HT1080 (cell line): ENCODE results near the gene NTM. TPM values are rescaled to one million over a fixed set of nuclear protein-coding genes. Genes with fewer than 3 reads are reported as not detected.

Source experiments
- DNase-seq: peaks from one replicate; pipeline ENCODE4 v3.0.0-alpha.2; 2015; ENCODE audit warnings: low read depth
- polyA plus RNA-seq, 2 experiments: library from polyadenylated mRNA; depleted of rRNA; stranded (reverse); fragments of >200 nt; gene quantifications; 2 replicates each; pipeline ENCODE4 v1.2.3, GENCODE V29; 2015
- total RNA-seq: library from RNA; depleted of rRNA; stranded (reverse); fragments of >200 nt; shearing (Covaris generic); gene quantifications from 2 replicates; pipeline ENCODE4 v1.2.3, GENCODE V29; 2014; rRNA removed

NTM gene
- 46.5 and 65.7 TPM in 2 replicates for total RNA-seq
- polyA plus RNA-seq (2015; cell fraction: cytosol; rRNA removed): 44.2 and 56.0 TPM in 2 replicates
- 104 and 114 TPM in 2 replicates for polyA plus RNA-seq (2015; cell fraction: nucleus; rRNA removed)

DNA sequence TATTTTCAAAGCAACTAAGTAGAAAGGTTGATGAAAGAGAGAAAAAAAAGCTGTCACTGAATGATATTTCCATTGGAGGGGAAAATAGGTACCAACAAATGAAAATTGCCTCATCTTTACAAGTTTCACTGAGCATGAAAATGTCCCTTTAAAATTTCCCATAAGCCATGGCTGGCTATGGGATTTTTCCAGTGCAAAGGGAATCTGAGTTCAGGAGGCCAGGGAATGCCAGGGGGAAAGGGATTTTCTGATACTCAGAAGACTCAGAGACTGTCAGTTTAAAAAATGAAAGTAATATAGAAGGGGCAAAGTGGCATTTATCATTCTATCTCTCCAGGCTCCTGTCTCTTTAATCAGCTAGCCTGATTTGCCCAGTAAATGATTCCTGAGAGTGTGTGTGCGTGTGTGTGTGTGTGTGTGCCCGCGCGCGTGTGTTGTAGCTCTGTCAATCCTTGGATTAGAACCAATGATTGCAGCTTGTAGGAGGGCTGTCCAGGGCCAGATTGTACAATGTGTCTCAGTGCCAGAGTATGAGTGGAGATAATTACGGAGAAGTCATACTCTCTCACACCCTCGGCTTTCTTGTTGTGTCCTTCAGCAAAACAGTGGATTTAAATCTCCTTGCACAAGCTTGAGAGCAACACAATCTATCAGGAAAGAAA lies at the start of gene NTM:
Gene NTM, plus strand, starts transcription at position 526 of the 662 bp plus-strand sequence.
- DNase-seq: peak; percentile 77

DNA sequence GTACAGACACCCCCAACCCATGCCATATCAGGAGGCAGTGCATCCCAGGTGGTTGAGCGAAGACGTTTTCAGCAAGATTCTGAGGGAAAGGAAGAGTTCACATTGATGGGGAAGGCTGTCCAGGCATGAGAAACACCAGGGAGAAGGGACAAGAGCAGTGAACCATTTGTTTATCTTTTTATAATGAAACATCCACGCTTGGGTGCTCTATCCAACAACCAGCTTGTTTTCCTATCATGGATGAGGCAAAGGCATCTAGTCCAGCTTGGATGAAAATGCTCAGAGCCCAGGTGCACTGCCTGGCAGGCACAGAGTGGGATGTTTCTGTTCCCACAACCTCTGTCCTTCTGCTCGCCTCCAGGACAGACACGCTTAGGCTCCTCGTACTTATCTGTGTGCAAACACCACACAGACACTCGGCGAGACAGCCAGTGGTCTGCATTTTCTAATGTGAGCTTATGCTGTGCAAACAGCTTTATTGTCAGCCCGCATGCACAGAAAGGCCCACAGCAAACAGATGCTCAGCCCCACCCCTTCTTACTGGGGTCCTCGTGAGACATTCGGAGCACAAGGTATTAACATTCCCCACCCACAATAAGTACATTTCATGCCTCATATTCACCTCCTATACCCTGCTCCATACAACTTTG lies 45.4 kb upstream of the NTM start:
- no peak for DNase-seq

DNA sequence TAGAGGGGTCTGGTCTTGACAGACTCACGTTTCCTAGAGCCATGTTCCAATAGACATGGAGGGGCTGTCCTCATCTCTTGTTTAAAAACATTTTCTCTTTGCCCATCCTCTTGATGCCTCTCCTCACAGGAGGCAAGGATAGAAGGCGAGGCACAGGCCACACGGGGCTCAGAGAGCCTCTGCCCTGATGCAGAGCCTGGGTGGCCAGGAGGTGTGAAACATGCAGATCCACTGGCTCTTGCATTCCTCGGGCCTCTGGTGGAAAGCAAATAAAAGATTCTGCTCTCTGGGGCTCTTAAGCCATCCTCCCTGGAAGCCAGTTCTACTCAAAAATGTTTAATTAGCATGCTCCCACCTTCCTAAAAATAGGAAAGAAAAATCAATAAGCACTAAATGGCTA lies 43.6 kb upstream of the NTM start:
- no peak for DNase-seq

DNA sequence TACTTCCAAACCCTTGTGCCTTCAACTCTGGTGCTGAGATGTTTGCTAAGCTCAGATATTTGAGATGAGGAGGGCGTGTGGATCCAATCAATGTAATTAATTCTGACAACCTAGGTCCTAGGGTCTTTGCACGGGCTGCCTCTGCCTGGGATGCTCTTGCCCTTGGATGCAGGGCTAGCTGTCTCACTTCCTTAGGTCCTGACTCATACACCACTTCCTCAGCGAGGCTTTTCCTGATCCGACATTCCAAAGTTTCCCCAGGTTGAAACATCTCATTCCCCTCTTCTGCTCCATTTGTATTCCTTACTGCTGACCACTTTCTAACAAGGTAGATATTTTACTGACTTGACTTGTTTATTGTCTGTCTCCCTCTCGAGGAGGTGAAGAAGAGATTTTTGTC lies 43.0 kb upstream of the NTM start:
- DNase-seq: peak; percentile 87

DNA sequence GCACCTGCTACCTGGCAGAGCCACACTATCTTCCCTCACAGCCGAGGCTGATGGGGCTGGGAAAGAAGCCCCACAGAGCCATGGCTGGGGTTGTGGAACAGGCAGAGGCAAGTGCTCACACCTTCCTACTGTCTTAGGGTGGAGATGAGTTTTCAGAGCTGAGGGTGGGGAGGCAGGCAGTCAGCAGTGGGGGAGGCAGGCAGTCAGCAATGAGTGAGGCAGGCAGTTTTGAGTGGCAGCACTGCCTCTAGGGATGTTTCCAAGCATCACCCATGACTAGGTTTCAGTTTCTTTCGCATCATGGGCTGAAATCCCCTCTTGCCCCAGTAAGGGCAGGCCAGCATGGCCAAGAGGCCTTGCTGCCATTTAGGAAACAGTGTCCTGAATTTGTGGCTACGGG lies 41.6 kb upstream of the NTM start:
- DNase-seq: no peak

DNA sequence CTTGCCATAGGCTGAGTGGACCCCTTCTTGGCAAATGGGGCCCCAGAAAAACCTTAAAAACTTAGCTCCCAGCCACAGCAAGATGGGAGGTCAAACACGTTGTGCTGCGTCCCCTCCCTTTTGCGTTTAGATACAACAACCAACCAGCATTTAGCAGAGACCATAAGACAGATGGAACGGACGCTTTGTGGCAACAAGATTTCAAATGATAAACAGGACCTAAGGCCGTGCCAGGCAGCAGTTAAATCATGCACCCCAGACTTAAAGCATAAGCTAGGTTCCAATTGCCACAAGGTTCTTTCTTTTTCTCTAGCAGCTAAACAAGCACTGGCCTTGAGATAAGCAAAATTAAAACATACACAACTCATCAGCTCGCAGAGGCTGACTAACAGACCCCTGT lies 39.4 kb upstream of the NTM start:
- DNase-seq: no peak

DNA sequence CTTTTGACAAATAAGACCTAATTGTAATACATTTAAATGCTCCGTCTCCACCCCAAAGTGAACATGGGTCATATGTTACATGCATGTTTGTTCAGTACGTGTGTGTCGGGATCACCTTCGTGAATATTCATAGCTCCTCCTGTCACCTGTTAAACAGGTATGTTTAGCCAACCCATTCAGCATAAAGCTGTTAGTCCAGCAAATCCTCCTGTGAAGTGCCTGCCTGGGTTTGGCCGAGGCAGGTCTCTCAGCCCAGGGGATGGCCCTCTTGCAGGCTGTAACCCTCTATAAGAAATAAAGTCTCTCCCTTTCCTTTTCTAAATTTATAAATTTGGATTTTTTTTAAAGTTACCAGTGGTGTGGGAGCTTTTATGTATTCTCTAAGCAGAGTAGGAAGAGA lies 38.9 kb upstream of the NTM start:
- no peak for DNase-seq

DNA sequence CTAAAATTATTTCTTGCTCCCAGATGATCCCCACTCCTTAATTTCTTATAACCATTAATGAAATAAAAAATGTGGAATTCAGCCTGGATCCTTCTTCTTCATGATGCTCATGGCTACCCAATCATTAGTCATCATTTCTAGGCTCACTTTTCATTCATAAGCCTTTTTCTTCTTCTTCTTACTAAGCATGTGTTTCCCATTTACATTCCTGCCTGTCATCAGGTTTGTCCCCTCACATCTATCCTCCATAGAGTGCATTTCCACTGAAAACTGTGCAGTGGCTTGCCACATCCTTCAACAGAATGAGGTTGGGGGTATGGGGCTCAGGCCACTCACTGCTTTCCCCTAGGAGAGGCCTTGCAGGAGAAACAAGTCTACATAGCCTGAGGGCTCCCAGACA lies 35.8 kb upstream of the NTM start:
- no peak for DNase-seq

DNA sequence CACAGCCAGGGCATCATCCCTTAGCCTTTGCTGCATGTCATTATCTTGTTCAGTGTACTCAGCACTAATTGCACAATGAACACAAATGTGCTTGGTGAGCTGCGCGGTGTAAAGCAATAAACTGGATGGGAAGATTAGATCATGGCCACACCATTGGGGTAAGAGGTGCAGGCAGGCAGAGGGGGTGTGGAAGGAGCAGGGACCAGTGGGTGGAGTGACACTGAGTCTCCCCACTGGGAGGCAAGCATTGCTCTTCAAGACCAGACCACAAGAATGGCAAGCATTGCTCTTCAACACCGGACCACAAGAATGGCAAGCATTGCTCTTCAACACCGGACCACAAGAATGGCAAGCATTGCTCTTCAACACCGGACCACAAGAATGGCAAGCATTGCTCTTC lies 28.5 kb upstream of the NTM start:
- peak; percentile 75 for DNase-seq

DNA sequence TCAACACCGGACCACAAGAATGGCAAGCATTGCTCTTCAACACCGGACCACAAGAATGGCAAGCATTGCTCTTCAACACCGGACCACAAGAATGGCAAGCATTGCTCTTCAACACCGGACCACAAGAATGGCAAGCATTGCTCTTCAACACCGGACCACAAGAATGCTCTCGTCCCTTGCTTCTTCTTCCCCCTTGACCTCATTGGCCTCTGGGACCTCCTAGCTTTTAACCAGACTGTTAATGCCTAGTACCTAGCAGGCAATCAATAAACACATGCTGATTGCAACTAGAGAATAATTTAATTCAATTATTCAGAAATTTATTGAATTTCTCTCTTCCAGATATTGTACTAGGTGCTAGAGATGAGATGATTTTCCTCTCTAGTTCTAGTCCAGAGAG lies 28.0 kb upstream of the NTM start:
- peak; percentile 23 for DNase-seq

DNA sequence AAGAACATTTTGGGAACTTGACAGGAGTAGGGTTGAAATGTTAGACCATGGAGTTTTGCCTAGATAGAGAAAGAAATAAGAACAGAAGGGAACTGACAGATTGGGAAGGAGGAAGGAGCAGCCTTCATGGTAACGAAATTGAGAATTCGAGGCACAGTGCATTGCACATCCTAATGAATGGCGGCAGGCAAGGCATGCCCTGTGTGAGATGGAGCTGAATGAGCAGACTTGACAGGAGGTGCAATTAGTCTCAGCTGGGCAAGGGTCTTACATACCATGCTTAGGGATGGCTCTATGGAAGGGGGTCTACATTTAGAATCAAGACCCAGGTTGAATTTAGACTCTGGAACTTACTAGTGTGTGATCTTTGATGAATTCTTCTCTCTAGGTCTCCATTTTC lies 25.0 kb upstream of the NTM start:
- no peak for DNase-seq

DNA sequence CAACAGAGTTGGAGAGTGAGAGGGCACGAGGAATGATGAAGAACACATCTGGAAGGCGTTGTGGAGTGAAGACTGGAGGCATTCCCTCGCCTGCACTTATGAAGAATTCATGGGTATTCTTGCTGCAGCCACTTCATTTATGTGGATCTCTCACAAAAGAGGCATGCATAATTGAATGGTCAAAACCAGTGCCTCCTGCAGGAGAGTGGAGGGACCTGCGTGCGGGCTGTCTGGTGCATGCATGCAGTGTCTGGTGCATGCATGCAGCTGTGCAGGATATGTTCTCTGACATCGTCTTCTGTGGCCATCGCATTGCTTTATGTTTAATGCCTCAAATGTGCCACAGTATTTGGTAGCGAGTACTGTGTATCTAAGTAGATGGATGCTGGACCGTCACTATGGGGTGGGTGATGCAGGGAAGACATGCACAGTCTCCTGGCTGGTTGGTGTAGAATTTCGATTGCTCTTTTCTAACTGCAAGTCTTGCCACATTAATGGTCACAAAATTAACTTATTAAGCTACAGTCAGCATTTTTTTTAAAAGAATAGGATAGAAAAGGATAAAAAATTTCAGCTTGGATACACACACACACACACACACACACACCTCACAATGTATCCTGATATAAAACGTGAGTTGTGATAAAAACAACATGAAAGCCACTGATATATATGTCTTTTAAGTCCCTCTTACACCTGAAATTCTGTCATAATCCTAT lies 20.9 kb upstream of the NTM start:
- no peak for DNase-seq

DNA sequence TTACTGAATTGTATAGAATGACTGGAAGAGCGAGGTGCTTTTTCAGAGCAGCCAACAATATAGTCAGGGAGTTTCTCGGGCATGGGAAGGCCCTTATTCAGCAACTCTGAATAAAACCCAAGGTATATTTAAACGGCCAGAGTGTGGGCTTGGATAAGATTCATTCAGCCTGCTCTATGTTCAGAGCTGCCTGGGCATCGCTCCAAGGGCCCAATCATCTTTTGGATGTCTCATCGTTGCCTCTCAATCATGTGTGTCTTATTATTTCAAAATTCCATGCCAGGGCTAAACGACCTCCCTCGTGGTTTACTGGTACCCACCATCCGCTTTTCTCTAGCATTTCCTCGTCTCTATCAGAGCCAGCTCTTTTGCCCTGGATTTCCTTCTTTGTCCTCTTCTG lies 19.5 kb upstream of the NTM start:
- peak; percentile 55 for DNase-seq

DNA sequence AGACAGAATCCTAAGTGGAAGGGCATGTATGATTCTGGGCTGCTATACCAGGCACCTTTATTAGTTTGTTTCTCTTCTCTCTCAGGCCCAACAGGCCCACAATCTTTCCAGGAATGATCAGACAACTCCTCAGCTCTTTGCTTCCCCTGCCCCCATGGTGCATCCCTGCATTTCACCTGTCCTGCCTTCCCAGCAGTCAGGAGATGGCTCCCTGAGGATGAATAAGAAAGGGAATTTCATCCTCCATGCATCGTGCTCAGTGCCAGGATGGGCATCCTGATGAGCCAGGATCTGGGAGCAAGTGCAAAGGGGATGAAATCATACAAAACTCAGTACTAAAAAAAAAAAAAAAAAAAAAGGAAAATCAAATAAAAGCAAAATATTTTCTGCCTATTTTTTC lies 18.6 kb upstream of the NTM start:
- DNase-seq: no peak

DNA sequence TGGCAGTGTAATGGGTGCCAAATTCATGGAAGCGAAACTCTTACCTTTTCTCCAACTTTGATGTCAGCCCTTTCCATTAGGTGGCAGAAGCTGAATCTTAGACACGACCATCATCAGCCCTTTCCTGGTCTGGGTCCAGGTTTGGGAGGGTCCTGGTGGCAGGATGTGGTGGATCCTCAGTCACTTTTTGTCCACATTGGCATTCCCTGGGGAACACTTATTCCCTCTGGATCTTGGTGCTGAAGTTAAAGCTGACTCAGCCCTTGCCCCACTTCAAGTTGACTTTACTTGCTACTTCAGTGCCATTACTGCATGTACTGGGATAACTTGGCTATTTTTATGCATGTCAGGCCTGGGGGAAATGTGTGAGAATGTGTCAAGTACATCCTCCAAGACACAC lies 16.6 kb upstream of the NTM start:
- peak; percentile 64 for DNase-seq

DNA sequence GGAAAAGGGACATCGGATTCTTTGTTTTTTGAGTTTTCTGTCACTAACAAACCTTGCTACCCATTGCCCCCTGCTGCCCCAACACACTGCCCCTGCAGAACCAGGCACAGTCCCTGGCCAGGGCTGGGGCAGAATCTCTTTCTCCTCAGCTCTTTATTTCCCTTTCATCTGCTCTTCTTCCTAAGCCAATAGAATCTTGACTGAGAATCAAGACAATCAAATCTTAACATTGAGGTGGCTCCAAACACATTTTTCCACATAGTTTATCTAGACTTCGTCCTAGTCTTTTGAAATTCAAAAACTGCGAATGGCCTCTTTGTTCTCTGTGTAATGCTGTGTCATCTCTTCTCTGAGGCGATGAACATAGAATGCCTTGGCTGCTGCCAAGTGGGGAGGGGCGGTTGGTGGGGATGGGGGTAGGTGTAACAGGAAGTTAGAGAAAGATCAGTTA lies 16.1 kb upstream of the NTM start:
- peak; percentile 81 for DNase-seq

DNA sequence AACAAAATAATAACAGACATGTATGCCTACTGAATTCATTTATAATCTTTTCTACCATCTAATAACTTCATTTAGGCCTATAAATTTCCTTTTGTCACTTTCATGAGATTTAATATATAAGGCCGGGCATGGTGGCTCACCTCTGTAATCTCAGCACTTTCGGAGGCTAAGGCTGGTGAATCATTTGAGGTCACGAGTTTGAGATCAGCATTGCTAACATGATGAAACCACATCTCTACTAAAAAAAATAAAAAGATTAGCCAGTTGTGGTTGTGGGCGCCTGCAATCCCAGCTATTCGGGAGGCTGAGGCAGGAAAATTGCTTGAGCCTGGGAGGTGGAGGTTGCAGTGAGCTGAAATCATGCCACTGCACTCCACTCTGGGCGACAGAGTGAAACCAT lies 14.2 kb upstream of the NTM start:
- DNase-seq: peak; percentile 95

DNA sequence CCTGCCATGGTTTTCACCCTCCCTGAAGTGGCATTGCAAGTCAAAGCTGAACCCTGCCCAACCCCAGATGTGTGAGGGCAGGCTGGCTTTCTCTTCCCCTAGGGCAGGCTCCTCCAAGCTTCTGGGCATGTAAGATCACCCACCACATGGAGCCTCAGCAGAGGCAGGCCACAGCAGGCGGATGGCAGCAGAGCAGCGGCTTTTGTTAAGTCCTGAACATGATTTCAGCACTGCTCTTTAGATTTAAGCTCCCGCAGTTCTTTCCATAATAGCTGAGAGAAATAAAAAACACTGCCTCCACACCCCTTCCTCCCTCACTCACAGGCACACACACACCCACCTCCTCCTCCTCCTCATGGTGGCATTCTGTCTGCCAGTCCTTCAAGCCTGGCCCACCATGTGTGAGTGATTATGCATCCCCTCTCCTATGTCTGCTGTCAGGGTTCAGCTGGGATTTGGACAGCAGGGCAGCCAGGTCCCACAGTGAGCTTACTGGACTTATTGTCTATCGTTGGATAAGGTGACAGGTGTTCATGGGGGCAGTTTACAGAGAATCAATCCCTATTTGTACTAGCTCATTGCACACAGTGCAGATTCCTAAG lies 5.0 kb upstream of the NTM start:
- DNase-seq: no peak

DNA sequence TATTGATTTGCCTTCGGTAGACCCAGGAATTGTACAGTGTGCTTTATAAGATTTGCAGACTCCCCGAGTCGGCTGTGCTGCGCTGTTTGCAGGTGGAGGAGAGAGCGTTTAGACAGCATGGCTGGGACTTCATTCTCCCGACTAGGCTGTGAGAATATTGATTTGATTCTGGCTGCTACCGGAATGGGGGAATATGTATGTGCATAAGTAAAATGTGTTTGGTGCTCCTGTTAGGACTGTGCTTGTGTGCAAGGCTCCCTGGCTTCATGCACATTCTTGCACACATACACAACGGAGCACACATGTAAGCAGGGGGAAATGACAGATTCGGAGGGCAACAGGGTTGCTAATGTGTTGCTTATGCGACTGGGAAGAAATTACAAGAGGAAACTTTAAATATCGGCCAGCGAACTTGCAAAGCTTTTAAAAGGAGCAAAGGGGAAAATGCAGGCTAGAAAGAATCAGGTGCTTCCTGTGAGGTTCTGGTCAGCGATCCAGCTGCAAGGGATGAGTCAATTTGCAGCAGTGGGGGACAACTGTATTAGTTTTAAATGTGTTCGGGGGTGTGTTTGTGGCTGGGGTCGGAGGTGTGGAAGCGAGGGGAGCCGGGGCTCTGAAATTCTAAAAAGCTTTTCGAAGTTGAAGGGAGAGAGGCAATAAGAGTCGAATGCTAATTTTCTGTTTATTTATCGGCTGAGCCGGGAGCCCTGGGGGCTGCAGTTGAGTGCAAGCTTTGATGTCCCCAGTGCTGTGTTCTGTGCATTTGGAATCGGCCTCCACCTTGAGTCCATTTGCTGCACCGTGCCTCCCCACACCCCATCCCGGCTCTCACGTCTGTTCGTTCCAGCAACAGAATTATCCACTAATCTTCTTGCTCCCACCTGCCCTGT lies 731 bp downstream of the NTM start:
- no peak for DNase-seq

DNA sequence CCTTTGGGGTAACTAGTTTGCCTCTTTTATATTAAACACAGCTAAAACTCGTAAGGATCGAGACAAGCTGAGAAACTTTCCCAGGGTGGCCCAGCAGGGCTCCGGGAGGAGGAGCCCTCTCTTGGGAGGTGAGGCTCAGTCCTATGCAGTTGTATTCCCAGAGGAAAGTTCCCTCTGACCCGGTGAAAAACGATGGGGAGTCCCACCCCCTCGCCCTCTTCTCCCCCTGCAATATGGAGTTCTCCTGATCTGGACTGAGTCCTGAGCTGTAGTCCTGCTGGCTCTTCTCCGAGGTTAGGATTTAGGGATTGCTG lies 1.3 kb downstream of the NTM start:
- no peak for DNase-seq
